SKM-1 treated with dmso at 0.1 percent for 144 hours (cell line): Measurements from ENCODE around the gene VPS18.

Experiments used
- DNase-seq: peaks from one replicate; lab custom pipeline; 2025; ENCODE audit not compliant: unreplicated experiment; lab: John Stamatoyannopoulos, UW

Gene VPS18

DNA sequence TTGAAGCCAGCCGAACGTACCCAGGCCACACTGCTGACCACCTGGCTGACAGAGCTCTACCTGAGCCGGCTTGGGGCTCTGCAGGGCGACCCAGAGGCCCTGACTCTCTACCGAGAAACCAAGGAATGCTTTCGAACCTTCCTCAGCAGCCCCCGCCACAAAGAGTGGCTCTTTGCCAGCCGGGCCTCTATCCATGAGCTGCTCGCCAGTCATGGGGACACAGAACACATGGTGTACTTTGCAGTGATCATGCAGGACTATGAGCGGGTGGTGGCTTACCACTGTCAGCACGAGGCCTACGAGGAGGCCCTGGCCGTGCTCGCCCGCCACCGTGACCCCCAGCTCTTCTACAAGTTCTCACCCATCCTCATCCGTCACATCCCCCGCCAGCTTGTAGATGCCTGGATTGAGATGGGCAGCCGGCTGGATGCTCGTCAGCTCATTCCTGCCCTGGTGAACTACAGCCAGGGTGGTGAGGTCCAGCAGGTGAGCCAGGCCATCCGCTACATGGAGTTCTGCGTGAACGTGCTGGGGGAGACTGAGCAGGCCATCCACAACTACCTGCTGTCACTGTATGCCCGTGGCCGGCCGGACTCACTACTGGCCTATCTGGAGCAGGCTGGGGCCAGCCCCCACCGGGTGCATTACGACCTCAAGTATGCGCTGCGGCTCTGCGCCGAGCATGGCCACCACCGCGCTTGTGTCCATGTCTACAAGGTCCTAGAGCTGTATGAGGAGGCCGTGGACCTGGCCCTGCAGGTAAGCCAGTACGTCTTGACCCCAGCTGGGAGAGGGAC, 6.2 kb downstream of the VPS18 start:
- no peak for DNase-seq

DNA sequence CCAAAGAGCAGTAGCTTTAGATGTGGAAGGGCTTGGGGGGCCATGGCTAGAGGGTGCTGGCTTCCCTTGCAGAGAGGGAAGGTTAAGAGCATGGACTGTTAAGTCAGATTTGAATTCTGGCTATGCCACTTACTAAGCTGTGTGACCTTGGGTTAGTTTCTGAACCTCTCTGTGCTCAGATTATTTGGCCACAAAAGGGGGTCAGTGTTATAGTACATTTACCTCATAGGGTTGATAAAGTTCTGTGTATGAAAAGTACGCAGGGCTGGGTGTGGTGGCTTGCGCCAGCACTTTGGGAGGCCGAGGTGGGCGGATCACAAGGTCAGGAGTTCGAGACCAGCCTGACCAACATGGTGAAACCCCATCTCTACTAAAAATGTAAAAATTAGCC, 6.8 kb downstream of the VPS18 start:
- no peak for DNase-seq

DNA sequence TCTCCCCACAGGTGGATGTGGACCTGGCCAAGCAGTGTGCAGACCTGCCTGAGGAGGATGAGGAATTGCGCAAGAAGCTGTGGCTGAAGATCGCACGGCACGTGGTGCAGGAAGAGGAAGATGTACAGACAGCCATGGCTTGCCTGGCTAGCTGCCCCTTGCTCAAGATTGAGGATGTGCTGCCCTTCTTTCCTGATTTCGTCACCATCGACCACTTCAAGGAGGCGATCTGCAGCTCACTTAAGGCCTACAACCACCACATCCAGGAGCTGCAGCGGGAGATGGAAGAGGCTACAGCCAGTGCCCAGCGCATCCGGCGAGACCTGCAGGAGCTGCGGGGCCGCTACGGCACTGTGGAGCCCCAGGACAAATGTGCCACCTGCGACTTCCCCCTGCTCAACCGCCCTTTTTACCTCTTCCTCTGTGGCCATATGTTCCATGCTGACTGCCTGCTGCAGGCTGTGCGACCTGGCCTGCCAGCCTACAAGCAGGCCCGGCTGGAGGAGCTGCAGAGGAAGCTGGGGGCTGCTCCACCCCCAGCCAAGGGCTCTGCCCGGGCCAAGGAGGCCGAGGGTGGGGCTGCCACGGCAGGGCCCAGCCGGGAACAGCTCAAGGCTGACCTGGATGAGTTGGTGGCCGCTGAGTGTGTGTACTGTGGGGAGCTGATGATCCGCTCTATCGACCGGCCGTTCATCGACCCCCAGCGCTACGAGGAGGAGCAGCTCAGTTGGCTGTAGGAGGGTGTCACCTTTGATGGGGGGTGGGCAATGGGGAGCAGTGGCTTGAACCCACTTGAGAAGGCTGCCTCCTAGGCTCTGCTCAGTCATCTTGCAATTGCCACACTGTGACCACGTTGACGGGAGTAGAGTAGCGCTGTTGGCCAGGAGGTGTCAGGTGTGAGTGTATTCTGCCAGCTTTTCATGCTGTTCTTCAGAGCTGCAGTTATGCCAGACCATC, 8.6 kb downstream of the VPS18 start:
- DNase-seq: peak; percentile 99

DNA sequence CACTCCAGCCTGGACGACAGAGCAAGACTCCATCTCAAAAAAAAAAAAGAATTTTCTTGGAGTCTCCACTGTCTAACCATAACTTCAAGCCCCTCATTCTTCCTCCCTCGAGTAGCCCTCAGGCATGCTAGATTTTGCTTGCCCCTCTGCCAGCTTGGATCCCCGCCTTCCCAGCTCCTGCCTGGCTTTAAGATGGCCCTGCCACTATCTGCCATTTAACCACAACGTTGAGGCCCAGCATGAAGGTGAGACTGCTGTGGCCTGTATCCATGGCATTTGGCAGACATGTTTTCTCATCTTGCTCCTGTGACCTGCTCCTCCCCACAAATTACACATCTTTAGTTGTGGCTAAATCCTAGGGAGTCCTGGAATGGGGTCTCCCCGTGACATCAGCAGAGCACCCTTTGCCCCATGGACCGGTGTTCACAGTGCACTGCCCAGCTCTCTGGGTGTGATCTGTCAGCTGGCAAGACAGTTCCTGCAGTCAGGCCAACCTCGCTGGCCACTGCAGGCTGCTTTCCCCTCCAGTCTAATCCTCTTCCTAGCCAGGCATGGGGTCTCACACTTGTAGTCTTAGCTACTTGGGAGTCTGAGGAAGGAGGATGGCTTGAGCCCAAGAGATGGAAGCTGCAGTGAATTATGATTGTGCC, 10.4 kb downstream of the VPS18 start:
- no peak for DNase-seq

DNA sequence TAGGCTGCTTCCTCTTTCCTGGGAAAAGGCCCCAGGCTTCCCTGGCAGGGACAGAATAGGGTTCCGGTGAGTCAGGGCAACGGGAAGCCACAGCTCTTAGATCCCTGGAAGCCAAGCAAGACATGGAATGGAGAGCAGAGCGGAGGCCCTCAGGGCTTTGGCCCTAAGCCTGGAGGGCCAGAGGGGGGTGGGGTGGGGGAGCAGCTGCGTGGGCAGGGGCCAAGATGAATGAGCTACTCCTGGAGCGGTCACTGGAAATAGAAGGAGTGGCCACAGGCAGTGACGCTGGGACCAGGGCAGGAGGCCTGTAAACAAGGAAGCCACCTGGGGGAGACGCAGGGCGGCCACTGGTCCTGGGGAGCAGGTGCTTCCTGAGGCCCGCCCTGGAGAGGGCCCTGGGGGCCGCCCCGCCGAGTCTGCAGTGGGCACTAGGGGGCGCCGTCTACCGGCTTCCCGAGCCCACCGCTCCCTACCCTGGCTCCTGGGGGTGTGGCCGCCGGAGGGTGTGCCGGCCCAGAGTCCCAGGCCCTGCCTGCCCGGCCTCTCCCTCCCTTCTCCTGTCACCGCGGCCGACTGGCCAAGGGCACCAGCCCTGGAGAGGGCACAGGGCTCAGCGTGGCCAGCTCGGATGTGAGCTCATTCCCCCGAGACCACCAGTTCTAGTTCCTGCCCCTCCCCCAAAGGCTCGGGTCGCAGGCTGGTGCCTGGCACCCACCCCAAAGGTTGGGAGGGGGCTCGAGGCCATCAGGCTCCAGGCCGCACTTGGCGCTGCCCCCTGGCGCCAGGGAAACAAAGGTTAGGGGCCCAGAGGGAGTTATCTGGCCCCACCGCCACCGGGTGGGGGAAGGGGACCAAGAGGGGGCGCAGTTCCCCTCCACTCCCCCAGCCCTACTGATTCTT, 12.1 kb downstream of the VPS18 start:
- peak; percentile 20 for DNase-seq

DNA sequence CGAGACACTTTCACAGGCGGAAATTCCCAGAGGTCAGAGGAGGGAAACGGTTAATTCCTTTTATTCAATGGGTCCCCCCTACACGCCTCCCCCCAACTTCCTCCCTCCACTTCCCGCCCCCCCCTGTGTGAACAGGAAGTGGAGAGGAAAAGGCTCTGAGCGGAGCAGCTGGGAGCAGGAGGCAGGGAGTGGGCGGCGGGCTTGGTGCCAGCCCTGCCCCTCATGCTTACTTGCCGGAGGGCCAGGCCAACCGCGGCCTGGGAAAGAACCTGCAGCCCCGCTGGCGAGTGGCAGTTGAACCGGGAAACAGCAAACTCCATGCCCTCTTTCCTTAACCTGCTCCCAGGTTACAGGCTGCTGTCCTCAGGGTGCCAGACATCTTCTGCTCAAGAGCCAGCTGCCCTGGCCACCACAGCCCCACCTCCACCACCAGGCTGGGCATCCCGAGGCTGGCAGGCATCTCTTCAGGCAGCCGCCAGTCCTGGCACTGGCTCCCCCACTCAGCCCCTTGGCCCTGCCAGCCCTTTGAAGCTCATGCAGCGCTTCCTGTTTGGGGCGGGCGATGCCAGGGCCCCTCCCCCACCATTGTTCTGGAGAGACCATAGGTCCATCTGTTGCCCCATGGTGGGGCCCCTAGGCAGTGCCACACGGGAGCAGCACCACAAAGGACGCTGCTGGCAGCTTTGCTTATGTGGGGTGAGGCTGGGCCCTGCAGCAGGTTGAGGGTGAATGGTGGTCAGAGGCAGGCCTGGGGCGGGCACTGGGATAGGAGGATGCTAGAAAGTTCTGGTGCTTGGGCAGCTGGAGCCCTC, 12.9 kb downstream of the VPS18 start:
- no peak for DNase-seq

DNA sequence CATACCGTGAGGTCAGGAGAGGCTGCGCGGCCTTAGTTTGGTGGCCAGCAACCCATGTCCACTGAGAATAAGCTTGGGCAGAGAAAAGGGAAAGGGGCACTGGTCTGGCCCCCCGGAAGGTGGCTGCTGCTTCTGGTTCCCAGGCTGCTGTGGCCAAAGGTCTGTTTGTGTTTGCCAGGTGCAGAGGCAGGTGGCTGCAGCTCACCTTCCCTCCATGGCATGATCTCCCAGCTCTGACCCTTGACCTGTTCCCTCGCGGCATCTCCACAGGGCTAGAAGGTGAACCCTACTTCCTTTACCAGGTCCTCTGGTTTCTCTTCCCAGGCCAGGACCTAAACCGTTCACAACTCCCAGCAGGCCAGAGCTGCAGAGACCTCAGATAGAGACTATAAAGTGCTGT, 13.8 kb downstream of the VPS18 start:
- DNase-seq: no peak

DNA sequence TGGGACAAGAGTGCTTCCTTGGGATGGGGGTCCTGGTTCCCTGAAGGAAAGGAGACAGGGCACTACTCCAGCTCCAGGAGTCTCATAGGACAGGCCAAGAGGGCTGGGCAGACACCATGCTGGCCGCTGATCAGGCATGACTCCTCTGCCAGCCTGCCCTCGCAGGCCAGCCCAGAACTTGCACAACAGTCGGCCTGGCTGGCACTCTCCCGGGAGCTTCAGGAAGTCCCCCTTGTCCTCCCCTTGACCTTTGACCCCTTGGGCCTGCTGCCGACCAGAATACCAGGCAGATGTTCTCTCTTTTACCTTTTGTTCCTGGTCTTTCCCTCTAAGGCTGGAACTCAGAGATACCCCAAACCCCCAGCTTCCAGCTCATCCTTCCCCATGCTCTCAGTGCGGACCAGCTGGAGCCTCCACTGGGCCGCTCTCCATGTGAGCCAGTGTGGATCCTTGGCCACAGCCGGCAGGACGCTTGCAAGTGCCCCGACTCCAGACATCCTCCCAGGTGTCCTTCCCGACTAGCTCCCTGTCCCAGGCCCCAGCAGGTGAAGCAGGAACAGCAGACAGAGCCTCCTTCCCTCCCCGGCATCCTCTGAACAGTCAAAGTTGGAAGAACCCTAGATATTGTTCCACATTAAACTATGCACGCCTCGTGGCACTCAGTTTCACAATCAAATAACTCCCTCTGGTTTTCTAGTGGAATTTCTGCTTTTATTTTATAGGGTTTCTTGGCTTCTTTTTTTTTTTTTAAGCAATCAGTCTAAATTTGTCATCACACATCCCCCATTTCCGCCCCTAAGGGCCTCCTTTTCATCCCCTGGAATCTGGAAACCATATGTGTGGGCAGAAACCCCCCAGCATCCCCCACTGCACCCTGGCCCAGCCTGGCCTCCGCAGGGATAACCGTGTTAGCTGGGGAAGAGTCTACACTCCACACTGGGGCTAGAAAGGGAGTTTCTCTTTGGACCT, 15.7 kb downstream of the VPS18 start:
- no peak for DNase-seq

DNA sequence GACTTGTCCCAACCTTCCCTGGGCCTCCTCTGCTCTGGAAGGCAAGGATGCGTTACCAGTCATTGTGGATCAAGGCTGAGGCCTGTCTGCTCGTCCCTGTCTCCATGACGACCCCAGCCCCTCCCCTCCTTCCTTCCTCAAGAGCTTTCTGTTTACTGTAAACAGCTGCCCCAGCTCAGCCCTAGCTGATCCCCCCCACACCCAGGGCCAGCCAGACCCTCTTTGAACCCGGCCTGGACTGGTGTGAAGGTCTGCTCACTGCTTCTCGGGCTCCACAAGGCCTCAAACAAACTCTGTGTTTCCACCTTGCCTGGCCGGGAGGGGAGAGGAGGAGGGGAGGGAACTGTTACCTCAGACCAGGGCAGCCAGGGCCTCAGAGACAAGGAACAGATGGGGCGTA, 16.9 kb downstream of the VPS18 start:
- no peak for DNase-seq

DNA sequence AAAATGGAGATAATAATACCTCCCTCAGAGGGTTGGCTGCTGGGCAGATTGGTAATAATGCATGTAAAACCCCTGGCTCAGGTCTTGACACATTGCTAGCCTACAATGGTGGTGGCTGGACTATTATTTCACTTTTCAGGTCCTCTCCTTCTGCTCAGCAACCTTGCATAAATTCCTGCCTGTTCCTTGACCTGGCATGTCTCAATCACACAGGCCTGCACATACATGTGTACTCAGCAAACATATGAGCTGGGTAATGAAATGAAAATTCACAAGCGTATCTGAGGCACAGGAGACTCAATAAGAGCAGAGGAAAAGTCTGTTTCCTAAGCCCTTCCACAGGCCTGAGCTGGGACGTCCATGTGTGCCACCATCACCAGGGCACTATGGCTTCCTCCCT, 17.4 kb downstream of the VPS18 start:
- DNase-seq: no peak

DNA sequence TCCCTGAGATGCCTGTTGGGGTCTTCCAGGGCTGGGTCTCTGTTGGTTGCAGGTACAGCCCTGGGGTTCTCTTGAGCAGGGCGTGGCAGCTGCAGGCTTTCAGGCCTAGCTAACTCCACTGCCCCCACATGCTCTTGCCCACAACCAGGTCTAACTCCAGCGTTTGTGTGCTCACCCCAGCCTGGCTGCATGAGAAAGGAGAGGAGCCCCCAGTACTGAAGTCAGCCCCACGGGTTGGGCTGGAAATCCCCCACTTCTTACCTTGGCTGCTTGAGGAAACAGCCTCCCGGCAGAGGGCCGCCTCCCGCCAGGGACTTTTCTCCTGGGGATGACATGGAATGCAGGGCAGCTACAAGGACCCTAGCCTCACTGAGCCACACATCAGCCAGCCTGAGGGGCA, 18.2 kb downstream of the VPS18 start:
- no peak for DNase-seq

DNA sequence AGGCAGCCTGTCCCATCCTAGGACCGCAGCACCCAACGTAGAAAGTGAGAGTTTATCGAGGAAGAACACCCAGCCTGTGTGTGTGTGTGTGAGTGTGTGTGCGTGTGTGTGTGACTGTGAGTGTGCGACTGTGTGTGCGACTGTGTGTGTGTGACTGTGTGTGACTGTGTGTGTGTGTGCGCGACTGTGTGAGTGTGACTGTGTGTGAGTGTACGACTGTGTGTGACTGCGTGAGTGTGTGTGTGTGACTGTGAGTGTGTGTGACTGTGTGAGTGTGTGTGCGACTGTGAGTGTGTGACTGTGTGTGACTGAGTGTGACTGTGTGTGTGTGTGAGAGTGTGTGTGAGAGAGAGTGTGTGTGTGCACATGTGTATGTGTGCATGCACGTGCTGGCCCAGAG, 19.8 kb downstream of the VPS18 start:
- no peak for DNase-seq

DNA sequence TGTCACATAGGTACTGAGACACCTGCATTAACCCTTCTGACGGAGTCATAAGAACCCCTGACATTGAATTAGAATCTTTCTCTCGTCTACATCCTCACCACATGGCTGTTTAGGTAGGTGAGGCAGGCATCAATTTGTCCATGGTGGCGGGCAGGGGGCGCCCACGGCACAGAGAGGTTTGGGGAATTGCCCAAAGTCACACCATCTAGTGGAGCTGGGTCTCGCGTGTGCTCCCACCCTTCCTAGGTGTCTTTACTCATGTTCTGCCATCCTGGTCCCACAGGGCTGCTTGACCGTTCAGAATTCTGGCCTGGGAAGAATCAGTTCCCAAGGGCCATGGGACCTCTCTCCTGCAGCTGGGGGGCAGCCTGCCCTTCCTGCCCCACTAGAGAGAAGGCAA, 20.2 kb downstream of the VPS18 start:
- no peak for DNase-seq

DNA sequence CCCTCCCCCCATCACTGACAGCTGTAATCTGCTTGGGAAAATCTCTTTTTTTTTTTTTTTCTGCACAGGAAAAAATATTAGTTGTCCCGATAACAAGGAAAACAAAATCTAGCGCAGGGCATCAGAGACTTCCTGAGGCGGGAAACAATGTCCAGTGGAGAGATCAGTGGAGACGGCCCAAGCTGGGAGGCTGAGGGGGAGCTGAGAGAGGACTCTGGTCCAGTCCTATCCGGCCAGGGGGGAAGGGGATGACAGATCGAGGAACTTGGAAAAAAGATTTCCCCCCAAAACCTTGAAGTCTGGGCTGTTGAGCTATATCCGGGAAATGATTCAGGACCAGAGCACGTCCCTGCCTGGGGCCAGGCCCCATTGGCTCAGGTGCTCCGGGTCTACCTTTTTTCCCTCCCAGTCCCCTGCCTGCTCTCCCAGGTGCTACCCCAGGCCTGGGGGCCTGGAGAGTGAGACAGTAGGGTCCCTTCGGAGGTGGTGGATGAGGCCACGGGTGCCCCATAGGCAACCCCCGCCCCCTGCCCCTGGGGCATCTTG, 20.9 kb downstream of the VPS18 start:
- DNase-seq: no peak

DNA sequence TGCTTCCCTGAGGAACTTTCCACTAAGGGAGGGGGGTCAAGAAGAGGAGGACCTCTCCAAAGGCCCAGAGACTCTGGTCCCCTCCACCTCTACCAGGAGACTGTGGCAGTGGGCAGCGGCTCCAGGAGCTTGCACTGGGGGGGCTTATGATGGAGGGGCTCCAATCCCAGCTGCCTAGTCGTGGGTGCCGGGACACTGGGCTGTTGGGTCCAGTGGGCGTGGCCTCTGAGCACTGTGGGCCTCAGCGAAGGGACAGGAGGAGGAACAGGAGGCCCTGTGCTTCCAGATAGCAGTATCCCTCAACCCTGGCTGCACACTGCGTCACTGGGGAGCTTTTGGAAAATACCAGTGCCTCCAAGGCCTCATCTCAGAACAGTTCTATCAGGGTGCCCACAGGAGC, 21.4 kb downstream of the VPS18 start:
- DNase-seq: no peak

DNA sequence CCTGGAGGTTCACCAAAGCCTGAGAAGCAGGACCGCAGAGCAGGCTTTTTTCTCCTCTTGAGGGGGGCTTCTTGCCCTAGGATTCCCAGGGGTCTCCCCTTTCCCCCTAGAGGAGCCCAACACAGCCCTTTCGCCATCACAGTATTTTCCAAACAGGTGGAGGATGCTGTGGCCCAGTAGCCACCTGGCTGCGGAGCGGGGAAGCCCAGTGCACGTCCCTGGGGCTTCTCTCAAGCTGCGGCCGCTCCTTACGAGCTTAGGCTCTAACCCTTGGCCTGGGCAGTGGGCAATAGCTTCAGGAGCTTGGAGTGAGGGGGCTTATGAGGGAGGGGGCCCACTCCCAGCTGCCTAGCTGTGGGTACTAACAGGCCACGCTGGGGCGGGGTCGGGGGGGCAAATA, 23.3 kb downstream of the VPS18 start:
- no peak for DNase-seq

DNA sequence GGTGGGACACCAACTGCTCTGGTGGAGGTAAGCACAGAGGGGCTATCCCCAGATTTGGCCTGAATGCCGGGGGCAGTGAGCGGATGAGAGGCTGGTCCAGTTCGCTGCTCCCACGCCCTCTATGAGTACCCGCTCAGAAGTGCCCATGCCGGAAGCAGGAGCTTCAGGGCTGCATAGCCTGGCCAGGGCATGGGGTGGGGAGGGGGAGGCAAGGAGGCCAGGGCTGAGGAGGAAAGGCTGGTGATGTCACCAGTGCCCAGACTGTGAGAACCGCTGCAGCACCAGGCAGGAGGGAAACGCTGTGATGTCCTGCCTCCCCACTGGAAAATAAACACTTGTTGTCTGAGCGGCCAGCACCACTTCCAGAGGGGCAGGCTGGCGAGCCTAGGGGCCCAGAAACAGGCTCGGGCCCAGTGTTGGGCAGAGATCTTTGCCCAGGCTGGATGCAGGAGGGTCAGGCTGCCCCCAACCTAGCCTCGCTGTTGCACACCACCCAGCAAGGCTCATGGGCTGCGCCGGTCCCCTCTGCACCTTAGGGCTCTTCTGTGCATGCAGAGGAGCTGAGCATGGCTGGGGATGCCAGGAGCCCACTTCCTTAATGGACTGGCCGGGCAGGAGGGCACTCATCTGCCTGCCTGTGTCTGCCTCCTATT, 24.0 kb downstream of the VPS18 start:
- no peak for DNase-seq

DNA sequence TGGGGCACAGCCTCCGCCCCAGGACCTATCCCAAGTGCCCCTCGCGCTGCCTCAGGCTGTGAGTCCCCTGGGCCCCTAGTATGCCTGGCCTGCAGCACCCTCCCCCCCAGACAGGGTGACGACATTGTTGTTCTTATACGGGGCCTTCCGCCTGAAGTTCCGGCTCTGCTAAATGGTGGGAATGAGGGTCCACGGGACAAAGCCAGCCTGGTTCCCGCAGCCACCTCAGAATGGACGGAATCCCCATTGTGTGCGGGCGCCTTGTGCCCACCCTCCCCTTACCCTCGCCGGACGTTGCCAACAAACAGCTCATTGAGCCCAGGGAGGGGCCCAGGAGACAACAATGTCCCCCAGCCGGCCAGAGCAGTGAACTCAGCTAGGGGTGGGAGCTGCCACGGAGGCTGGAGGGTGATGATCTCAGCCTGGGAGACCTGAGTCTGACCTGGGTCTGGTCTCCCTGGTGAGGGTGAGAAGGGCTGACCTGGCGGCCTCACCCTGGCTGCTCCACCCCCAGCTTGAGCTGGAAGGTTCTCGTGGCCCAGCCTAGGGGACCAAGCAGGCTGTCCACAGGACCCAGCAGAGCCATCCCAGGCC, 24.6 kb downstream of the VPS18 start:
- no peak for DNase-seq
